ENCODE data around the gene BORCS8. TPM values are rescaled to one million over a fixed set of nuclear protein-coding genes. Genes with fewer than 3 reads are reported as not detected.

Gene BORCS8
- polyA plus RNA-seq, 1 donor from 2014 or later: 75.6 TPM

DNA sequence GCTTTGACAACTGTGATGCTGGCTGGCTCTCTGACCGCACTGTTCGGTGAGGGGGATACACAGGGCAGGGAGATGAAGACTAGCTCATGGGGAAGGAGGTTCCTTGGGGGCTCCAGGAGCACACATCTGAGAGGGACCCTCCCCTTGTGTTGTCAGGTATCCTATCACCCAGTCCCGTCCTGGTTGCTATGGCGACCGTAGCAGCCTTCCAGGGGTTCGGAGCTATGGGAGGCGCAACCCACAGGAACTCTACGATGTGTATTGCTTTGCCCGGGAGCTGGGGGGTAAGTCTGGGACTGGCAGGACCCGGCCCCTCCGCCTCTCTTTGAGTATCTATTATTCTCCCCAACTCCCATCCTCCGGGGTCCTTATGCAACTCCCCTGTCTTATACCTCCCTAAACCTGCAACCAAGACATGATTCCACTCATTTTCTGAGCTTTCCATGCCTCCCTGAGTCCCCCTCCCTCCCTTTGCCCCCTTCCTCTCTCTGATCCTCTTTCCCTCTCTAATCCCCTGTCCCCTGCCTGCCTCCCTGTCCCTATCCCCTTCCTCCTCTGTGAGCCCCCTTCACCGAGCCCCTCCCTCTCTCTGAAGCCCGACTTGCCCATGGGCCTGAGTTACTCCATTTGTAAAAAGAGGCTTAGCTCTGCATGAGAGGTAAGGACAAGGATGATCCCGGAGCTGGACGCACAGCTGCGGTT, 32.3 kb upstream of the BORCS8 start:
- TF ChIP-seq CTCF (IDR thresholded peaks at IDR 0.05; ENCODE audit: poor library complexity, severe bottlenecking) (no peak), REST (IDR thresholded peaks at IDR 0.05; ENCODE audit: borderline replicate concordance) (no peak), SMC3 (conservative IDR thresholded peaks at IDR 0.05; ENCODE audit: poor library complexity) (no peak), TAF1 (IDR thresholded peaks at IDR 0.05; ENCODE audit: low read depth) (no peak), MXI1 (conservative IDR thresholded peaks at IDR 0.05; ENCODE audit: poor library complexity, severe bottlenecking) (no peak), EZH2 (IDR thresholded peaks at IDR 0.05; ENCODE audit: borderline replicate concordance, insufficient read depth, low read length, poor library complexity, severe bottlenecking) (no peak), RAD21 (conservative IDR thresholded peaks at IDR 0.05) (no peak), EP300 (conservative IDR thresholded peaks at IDR 0.05; ENCODE audit: poor library complexity, severe bottlenecking) (no peak), POLR2AphosphoS5 (IDR thresholded peaks at IDR 0.05) (no peak)
- H3K27me3 ChIP-seq (ENCODE audit: insufficient read depth, low read depth, low read length): no peaks in the 10 kb centered on the region
- no peak overlapping the region for H3K4me2 ChIP-seq (ENCODE audit: low read length)
- no peaks in the 10 kb centered on the region for H4K20me1 ChIP-seq (ENCODE audit: insufficient read depth)
- H3K27ac ChIP-seq (ENCODE audit: low read length): no peak overlapping the region
- peaks cover 6% of the 10 kb centered on the region for H3K36me3 ChIP-seq (ENCODE audit: insufficient read depth, low read length)
- H3K9me3 ChIP-seq (ENCODE audit: low read length): no peaks in the 10 kb centered on the region
- H3K9ac ChIP-seq (ENCODE audit: low read length): no peak overlapping the region
- no peak overlapping the region for H2AFZ ChIP-seq (ENCODE audit: low read depth, low read length)
- no peaks in the 10 kb centered on the region for H3F3A ChIP-seq (ENCODE audit: insufficient read depth, low read length, poor library complexity, severe bottlenecking)
- H3K9me2 ChIP-seq (ENCODE audit: insufficient read depth, low read length): no peaks in the 10 kb centered on the region
- H3K4me3 ChIP-seq (ENCODE audit: low read length): no peak overlapping the region
- H3K79me2 ChIP-seq (replicated peaks; ENCODE audit: insufficient read depth, low read length): no peaks in the 10 kb centered on the region

GRCh38 chr19:19223636-19224035, 31.7 kb upstream of the BORCS8 start:
- peaks cover 6% of the 10 kb centered on the region for H3K36me3 ChIP-seq (ENCODE audit: insufficient read depth, low read length)
- TF ChIP-seq TAF1 (IDR thresholded peaks at IDR 0.05; ENCODE audit: low read depth): no peak
- no peak for TF ChIP-seq REST (IDR thresholded peaks at IDR 0.05; ENCODE audit: borderline replicate concordance)
- no peak for TF ChIP-seq MXI1 (conservative IDR thresholded peaks at IDR 0.05; ENCODE audit: poor library complexity, severe bottlenecking)
- TF ChIP-seq RAD21 (conservative IDR thresholded peaks at IDR 0.05): no peak
- no peak for TF ChIP-seq POLR2AphosphoS5 (IDR thresholded peaks at IDR 0.05)
- TF ChIP-seq CTCF (IDR thresholded peaks at IDR 0.05; ENCODE audit: poor library complexity, severe bottlenecking): no peak

More at GRCh38 chr19:19223636-19224035, 31.7 kb upstream of the BORCS8 start:
- Histone ChIP-seq H3F3A (ENCODE audit: insufficient read depth, low read length, poor library complexity, severe bottlenecking) (no peaks in the 10 kb centered on the region), H2AFZ (ENCODE audit: low read depth, low read length) (no peak overlapping the region), H3K27me3 (ENCODE audit: insufficient read depth, low read depth, low read length) (no peaks in the 10 kb centered on the region), H4K20me1 (ENCODE audit: insufficient read depth) (no peaks in the 10 kb centered on the region), H3K9me3 (ENCODE audit: low read length) (no peaks in the 10 kb centered on the region), H3K9me2 (ENCODE audit: insufficient read depth, low read length) (no peaks in the 10 kb centered on the region), H3K9ac (ENCODE audit: low read length) (no peak overlapping the region), H3K79me2 (replicated peaks; ENCODE audit: insufficient read depth, low read length) (no peaks in the 10 kb centered on the region), H3K4me2 (ENCODE audit: low read length) (no peak overlapping the region), H3K27ac (ENCODE audit: low read length) (no peak overlapping the region), H3K4me3 (ENCODE audit: low read length) (no peak overlapping the region)

All from neural cell (in vitro differentiated cells).